Neural cell (in vitro differentiated cells): ENCODE results near the gene DNAJC13.

ENCODE experiments used
- EP300 ChIP-seq: fragments of 450-650 bp; conservative IDR thresholded peaks from 2 replicates; pipeline ENCODE4 v1.6.1; 2014; ENCODE audit warnings: antibody characterized with exemption, mild to moderate bottlenecking, moderate library complexity; ENCODE audit not compliant: poor library complexity, severe bottlenecking
- MXI1 ChIP-seq: fragments of 450-650 bp; conservative IDR thresholded peaks from 2 replicates; pipeline ENCODE4 v1.6.1; 2014; ENCODE audit warnings: antibody characterized with exemption, mild to moderate bottlenecking; ENCODE audit not compliant: poor library complexity, severe bottlenecking
- POLR2AphosphoS5 ChIP-seq: IDR thresholded peaks from 2 replicates; pipeline ENCODE4 v1.6.1; 2012
- TF ChIP-seq, protein P1 (sequence below): fragments of 450-650 bp; IDR thresholded peaks from 2 replicates; pipeline ENCODE4 v1.5.1; 2014; ENCODE audit warnings: antibody characterized with exemption, mild to moderate bottlenecking, moderate library complexity; ENCODE audit not compliant: poor library complexity, severe bottlenecking
- TF ChIP-seq, protein P2 (sequence below): IDR thresholded peaks from 2 replicates; pipeline ENCODE4 v1.6.1; 2012; ENCODE audit warnings: borderline replicate concordance

DNA sequence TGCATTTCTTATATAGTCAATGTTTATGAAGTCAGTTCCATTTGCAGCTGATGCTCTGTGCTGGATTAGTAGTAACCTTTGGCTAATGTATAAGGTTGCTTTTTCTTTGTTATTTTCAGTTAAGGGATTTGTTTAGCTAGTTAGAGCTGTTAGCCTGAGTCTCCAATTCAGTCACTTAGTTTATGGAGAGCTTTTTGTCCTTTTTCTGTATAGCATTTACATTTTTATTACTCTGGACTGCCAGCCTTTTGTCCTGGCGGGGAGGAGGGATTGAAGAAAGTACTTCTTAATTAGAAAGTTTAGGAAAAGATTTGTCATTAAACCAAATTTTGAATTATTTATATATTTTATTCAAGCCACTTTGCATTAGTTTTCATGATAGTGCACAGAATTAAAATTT, 52.0 kb downstream of the DNAJC13 start:
- no peak for TF ChIP-seq POLR2AphosphoS5
- TF ChIP-seq, protein P1, sequence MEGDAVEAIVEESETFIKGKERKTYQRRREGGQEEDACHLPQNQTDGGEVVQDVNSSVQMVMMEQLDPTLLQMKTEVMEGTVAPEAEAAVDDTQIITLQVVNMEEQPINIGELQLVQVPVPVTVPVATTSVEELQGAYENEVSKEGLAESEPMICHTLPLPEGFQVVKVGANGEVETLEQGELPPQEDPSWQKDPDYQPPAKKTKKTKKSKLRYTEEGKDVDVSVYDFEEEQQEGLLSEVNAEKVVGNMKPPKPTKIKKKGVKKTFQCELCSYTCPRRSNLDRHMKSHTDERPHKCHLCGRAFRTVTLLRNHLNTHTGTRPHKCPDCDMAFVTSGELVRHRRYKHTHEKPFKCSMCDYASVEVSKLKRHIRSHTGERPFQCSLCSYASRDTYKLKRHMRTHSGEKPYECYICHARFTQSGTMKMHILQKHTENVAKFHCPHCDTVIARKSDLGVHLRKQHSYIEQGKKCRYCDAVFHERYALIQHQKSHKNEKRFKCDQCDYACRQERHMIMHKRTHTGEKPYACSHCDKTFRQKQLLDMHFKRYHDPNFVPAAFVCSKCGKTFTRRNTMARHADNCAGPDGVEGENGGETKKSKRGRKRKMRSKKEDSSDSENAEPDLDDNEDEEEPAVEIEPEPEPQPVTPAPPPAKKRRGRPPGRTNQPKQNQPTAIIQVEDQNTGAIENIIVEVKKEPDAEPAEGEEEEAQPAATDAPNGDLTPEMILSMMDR: no peak
- TF ChIP-seq EP300: no peak
- TF ChIP-seq MXI1: no peak
- TF ChIP-seq, protein P2, sequence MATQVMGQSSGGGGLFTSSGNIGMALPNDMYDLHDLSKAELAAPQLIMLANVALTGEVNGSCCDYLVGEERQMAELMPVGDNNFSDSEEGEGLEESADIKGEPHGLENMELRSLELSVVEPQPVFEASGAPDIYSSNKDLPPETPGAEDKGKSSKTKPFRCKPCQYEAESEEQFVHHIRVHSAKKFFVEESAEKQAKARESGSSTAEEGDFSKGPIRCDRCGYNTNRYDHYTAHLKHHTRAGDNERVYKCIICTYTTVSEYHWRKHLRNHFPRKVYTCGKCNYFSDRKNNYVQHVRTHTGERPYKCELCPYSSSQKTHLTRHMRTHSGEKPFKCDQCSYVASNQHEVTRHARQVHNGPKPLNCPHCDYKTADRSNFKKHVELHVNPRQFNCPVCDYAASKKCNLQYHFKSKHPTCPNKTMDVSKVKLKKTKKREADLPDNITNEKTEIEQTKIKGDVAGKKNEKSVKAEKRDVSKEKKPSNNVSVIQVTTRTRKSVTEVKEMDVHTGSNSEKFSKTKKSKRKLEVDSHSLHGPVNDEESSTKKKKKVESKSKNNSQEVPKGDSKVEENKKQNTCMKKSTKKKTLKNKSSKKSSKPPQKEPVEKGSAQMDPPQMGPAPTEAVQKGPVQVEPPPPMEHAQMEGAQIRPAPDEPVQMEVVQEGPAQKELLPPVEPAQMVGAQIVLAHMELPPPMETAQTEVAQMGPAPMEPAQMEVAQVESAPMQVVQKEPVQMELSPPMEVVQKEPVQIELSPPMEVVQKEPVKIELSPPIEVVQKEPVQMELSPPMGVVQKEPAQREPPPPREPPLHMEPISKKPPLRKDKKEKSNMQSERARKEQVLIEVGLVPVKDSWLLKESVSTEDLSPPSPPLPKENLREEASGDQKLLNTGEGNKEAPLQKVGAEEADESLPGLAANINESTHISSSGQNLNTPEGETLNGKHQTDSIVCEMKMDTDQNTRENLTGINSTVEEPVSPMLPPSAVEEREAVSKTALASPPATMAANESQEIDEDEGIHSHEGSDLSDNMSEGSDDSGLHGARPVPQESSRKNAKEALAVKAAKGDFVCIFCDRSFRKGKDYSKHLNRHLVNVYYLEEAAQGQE: no peak
